ENCODE results near the gene CCDC102A.
A peak's percentile ranks its signal among the peaks of the same experiment; 100 is the strongest.

The CCDC102A gene

DNA sequence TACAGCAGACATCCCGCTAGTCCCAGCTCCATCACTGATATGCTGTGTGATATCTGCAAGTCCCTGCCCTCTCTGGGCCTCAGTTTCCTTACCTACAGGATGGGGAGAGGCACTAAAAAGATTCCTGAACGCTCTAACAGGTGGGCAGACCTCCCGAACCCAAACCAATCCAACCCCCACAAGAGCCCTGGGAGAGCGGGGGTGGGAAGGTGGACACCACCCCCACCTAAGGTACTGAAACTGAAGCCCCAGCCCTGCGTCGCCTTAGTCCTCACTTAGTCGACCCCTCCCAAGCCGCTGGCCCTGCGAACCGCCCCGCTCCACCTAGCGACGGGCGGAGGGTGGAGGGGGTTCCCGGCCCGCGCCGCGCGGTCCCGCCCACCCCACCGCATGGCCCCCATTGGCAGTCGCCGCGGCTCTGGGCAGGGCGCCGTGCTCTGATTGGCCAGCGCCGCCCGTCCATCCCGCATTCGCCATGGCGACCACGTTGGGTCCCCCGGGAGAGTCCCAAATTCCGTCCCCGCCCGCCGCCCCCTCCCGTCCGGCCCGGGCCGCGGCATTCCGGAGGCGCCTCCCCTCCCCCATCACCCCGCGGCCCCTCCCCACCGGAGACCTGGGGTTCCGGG lies 578 bp downstream of the CCDC102A start:
- peak; percentile 79 to 90 (median 84) for DNase-seq

DNA sequence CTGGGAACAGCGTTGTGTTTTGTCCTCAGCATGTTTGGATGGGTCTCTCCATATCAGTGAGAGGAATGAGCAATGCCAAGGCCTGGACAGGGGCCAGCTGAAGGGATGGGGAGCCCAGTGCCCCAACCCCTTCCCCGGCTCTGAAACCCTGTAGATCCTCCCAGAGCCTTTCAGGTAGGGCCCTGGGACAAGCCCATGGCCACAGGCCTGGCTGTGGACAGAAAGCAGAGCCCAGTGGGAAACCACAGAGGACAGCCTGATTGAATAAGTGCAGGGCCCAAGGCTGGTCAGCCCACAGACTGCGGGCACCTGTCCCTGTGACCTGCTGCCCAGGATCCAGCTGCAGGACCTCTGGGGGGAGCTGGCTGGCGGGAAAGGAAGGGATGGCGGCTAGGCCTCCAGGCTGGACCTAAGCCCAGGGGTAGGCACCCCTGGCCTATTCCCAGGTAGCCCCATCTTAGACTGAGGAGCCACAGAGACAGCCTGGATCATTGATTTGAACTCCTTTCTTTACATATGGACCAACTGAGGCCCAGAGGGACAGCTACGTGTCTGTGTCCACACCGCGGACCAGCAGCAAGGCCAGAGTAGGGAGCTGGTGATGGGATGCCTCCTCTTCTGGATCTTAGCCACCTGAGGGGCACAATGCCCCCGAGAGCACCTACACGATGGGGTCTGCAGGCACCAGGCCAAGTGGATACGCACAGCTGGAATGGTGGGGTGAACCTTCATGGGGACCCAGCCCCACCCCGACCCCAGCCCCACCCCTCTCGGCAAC lies 1.3 kb downstream of the CCDC102A start:
- DNase-seq = no peak

GRCh38 chr16:57534337-57534880 lies 2.0 kb downstream of the CCDC102A start:
- DNase-seq = no peak

DNA sequence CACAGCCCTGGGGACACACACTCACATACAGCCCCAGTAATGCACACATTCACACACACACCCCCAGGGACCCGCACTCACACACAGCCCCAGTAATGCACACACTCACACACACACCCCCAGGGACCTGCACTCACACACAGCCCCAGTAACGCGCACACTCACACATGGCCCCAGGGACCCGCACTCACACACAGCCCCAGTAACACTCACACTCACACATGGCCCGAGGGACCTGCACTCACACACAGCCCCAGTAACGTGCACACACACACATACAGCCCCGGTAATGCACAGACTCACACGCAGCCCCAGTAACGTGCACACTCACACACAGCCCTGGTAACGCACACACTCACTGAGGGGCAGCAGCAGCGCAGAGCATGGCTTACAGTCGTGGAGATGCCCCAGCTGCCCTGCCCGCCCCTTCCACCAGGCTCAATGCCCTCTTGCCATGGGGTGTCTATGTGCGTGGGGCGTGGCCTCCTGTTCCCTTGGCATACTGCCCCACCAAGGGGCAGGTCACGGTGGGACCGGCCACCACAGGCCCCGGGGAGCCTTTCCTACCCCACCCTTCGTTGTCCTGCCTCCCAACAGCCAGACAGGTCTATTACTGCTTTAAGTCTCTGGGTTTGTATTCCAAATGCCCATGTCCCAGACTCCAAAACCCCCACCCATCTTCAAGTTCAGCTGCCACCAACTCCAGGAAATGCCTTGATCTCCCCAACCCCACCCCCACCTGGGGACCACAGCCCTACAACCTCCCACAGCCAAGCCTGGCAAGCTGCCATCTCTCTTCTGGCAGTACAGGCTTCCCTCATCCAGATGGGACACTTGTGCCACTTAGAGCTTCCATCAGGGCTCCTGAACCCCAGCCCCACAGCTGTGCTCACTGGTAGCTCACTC lies 2.7 kb downstream of the CCDC102A start:
- DNase-seq = peak in 1 of 4 experiments; percentile 28

DNA sequence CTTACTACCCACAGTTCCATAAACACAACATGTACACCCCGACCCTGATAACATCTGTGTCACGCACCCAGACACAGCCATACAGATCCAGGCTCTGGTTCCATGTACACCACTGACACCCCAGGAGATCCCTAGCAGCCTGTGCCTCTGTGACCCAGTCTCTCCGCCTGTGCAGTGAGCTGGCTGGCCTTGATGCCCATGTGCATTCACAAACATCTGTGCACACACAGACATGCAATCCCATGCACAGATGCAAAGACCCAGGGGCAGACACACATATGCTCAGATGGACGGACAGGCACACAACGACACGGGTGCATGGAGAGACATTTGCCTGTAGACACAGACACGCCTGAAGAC lies 4.1 kb downstream of the CCDC102A start:
- DNase-seq = no peak

- DNase-seq = no peak
Observed at GRCh38 chr16:57531635-57532265, 4.6 kb downstream of the CCDC102A start.

DNA sequence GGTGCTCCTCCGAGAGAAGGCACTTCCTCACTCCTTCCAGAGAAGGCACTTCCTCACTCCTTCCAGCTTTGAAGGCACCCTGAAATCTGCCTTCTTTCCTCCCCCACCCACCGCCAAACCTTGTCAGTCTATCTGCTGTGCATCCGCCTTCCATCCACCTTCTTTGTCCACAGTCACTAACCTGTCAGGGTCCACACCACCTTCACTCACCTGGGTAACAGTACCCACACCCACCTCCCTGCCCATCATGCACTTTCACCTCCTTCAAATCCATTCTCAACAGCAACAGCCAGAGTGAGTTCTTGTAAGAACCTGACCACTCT lies 5.2 kb downstream of the CCDC102A start:
- DNase-seq = no peak

GRCh38 chr16:57530522-57531252 lies 5.7 kb downstream of the CCDC102A start:
- no peak for DNase-seq

GRCh38 chr16:57530104-57530521 lies 6.3 kb downstream of the CCDC102A start:
- DNase-seq = peak in 2 of 4 experiments; percentile 38 to 61

DNA sequence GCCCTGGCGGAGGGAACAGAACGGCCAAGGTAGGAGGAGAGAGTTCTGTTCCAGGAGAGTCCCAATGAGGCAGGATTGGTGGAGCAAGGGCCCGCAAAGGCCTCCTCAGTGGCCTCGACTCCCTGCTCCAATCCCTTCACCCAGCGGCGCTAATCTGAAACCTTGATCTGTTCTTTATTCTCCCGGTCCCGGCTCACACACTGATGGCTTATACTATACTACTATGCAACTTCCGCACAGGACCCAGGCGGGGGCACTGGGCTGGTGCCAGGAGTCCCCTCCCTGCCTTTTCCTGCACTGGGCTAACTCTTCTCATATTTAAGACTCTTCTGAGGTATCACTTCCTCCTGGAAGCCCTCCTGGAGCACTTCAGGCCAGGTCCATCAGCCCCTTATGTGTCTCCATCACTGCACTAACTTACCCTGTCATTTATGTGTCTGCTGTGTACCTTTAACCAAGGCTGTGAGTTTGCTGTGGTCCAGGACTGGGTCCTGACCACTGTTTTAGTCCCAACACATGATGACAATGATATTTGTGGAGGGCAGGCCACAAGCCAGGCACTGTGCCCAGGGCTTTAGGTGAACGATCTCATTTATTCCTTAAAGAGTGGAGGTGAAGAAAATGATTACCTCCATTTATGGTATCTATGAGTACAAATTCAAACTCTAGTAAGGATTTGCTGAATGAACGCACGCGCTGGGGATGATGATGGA lies 6.8 kb downstream of the CCDC102A start:
- DNase-seq = no peak

- no peak for DNase-seq
Observed at GRCh38 chr16:57528499-57529390, 7.6 kb downstream of the CCDC102A start.

DNA sequence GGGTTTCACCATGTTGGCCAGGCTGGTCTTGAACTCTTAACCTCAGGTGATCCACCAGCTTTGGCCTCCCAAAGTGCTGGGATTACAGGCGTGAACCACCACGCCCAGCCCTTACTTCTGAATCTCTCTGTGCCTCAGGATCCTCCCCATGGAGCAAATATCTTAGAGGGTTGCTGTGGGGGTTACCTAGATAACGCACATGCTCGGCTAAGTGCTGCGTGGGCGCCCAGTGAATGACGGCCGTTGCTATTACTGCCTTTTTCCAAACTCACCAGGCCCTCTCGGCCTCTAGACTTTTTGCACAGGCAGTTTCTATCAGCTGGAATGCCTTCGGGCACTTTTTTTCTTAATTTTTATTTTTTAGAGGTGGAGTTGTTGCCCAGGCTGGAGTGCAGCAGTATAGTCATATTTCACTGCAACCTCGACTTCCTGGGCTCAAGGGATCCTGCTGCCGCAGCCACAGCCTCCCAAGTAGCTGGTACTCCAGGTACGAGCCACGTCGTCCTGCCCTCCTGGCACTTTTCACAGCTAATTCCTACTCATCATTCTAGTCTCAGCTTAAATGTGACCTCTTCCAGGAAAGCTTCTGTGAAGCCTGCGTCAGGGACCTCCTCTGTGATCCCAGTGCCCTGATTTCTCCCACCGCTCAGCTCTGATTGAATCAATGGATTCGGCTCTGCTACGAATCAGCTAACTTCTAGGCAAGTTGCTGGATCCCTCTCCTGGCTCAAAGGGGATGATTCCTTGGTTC lies 8.6 kb downstream of the CCDC102A start:
- no peak for DNase-seq

- no peak for DNase-seq
Observed at GRCh38 chr16:57527027-57527426, 9.3 kb downstream of the CCDC102A start.

DNA sequence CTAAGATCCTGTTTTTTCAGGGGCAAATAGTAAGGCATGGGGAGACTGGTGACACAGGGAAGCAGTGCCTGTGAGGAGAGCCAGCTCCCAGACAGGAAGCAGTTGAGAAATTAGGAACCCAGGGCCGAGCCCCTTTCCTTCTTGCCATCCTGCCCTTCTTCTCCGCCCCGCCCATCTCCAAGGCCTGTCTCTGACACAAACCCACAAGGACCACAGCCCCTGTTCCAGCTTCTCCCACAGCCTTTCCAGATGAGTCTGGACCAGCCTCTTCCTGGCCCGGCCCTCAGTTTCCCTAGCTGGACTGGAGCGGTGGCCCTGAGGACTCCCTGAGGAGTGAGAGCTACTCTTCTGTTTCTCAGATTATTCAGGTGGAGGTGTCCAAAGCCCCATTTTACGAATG lies 9.9 kb downstream of the CCDC102A start:
- no peak for DNase-seq

GRCh38 chr16:57525761-57526160 lies 10.6 kb downstream of the CCDC102A start:
- DNase-seq = no peak

- no peak for DNase-seq
Observed at GRCh38 chr16:57522960-57523359, 13.4 kb downstream of the CCDC102A start.

GRCh38 chr16:57519796-57520360 lies 16.5 kb downstream of the CCDC102A start:
- peak; percentile 45 to 83 (median 70) for DNase-seq

- no peak for DNase-seq
Observed at GRCh38 chr16:57518922-57519321, 17.4 kb downstream of the CCDC102A start.

- no peak for DNase-seq
Observed at GRCh38 chr16:57518520-57518919, 17.9 kb downstream of the CCDC102A start.
